Stimulated activated naive CD8-positive, alpha-beta T cell treated with anti-CD3 and anti-CD28 coated beads, Interleukin-15, amount 100 ng/mL, for 72 hours (primary cell): ENCODE data around the gene ADAMTS12.

Experiments
- ATAC-seq: fragments of 150-1000 bp; cut with Tn5 transposase; 2 replicates; pipeline ENCODE4 v1.10.0; 2021; ENCODE audit warnings: mild to moderate bottlenecking, moderate library complexity
- DNase-seq, 2 donors: peaks; one replicate each; pipeline ENCODE4 v3.0.0; 2021 to 2022
- H3K27ac Mint-ChIP-seq, 2 donors: one replicate each; pipeline ENCODE4 v1.8.0; 2022; ENCODE audit warnings: mild to moderate bottlenecking in 2 of 2, mixed read lengths in 2 of 2, moderate library complexity in 2 of 2
- H3K27me3 Mint-ChIP-seq: one replicate; pipeline ENCODE4 v1.8.0; 2022; ENCODE audit warnings: mixed read lengths
- H3K4me1 Mint-ChIP-seq: one replicate; pipeline ENCODE4 v1.8.0; 2022; ENCODE audit warnings: mild to moderate bottlenecking, mixed read lengths
- H3K4me3 Mint-ChIP-seq, 2 donors: one replicate each; pipeline ENCODE4 v1.8.0; 2022; ENCODE audit warnings: mild to moderate bottlenecking in 2 of 2, mixed read lengths in 2 of 2, moderate library complexity in 1 of 2
- H3K9me3 Mint-ChIP-seq, 2 donors: one replicate each; pipeline ENCODE4 v1.8.0; 2022; ENCODE audit warnings: mixed read lengths in 2 of 2

Gene ADAMTS12, protein sequence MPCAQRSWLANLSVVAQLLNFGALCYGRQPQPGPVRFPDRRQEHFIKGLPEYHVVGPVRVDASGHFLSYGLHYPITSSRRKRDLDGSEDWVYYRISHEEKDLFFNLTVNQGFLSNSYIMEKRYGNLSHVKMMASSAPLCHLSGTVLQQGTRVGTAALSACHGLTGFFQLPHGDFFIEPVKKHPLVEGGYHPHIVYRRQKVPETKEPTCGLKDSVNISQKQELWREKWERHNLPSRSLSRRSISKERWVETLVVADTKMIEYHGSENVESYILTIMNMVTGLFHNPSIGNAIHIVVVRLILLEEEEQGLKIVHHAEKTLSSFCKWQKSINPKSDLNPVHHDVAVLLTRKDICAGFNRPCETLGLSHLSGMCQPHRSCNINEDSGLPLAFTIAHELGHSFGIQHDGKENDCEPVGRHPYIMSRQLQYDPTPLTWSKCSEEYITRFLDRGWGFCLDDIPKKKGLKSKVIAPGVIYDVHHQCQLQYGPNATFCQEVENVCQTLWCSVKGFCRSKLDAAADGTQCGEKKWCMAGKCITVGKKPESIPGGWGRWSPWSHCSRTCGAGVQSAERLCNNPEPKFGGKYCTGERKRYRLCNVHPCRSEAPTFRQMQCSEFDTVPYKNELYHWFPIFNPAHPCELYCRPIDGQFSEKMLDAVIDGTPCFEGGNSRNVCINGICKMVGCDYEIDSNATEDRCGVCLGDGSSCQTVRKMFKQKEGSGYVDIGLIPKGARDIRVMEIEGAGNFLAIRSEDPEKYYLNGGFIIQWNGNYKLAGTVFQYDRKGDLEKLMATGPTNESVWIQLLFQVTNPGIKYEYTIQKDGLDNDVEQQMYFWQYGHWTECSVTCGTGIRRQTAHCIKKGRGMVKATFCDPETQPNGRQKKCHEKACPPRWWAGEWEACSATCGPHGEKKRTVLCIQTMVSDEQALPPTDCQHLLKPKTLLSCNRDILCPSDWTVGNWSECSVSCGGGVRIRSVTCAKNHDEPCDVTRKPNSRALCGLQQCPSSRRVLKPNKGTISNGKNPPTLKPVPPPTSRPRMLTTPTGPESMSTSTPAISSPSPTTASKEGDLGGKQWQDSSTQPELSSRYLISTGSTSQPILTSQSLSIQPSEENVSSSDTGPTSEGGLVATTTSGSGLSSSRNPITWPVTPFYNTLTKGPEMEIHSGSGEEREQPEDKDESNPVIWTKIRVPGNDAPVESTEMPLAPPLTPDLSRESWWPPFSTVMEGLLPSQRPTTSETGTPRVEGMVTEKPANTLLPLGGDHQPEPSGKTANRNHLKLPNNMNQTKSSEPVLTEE (N-terminal part only)

DNA sequence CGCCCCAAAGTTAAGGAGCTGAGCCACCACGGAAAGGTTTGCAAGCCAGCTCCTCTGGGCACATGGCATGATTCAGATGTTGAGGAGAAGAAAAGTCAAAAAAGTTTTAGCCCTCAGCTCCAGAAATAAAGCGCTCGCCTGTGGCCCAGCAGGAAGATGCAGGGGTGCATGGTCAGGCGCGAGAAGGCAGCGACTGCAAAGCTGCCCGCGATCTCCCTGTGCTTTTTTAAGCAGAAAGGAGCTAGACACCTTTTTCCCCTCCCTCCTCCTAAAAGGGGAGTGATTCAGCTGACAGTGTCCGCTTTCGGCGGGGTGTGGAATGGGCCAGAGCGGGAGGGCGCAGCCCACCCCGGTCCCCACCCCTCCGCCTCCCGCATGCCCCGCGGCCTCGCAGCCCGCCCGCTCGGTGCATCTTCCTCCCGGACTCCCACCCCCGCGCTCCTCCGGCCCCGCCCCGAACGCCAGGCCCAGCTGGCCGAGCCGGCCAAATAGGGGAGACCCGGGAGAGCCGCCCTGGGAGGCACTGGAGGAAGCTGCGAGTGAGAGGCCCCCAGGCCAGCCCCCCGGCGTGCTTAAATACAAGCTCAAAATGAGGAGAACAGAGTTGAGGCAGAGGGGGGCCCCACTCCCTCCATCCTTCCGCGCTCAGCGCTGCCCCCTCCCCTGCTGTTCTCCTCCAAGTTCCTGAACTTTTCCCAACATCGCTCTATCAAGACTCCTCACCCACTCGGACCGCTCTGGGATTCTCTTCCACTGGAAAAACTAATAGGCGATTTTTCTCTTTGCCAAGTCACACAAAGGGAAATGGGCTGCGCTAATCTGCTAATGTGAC is at the start of gene ADAMTS12:
Gene ADAMTS12 (minus strand): TSS at position 203 of the 832 bp plus-strand sequence. CDS start 134 bp downstream, at position 69.
- ATAC-seq, result peak; percentile 35
- Mint-ChIP-seq H3K27ac (no peak within 1 kb of the TSS), H3K9me3 (peaks cover 0 to 5% of the 10 kb centered on the region in 2 donors), H3K4me1 (peaks cover 7% of the 10 kb centered on the region), H3K4me3 (peak within 1 kb of the TSS; percentile 18 to 20), H3K27me3 (peaks cover 61% of the 10 kb centered on the region)
- DNase-seq, result no peak

DNA sequence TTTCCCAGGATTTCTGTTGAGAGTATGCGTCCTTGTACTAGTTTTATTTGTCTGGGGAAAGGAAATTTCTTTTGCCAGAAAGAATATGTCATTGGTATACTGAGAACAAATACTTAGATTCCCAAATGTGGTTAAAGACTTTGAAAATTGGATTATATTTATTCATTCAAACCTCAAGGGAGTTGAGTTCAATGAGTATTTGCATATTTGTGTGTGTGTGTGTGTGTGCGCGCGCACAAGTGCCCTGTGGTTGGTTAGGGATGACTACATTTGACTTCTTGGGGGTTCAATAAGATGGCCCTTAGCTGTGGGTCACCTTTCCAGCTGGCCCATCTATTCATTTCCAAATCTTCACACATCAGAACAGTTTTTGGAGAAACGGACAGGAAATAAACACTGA is 49.3 kb upstream of the ADAMTS12 start:
- ATAC-seq, result no peak
- H3K4me1 Mint-ChIP-seq, result peaks cover 7% of the 10 kb centered on the region
- peaks cover 65% of the 10 kb centered on the region for H3K27me3 Mint-ChIP-seq
- no peak overlapping the region for H3K4me3 Mint-ChIP-seq
- no peaks in the 10 kb centered on the region for H3K9me3 Mint-ChIP-seq
- no peak for DNase-seq
- H3K27ac Mint-ChIP-seq, result no peak overlapping the region

- H3K4me3 Mint-ChIP-seq, result no peak overlapping the region
- no peaks in the 10 kb centered on the region for H3K9me3 Mint-ChIP-seq
- no peak for ATAC-seq
- no peak overlapping the region for H3K27ac Mint-ChIP-seq
- peaks cover 11% of the 10 kb centered on the region for H3K4me1 Mint-ChIP-seq
- H3K27me3 Mint-ChIP-seq, result peaks cover 75% of the 10 kb centered on the region
- DNase-seq, result no peak
Observed at GRCh38 chr5:33939556-33940262, 47.9 kb upstream of the ADAMTS12 start.

DNA sequence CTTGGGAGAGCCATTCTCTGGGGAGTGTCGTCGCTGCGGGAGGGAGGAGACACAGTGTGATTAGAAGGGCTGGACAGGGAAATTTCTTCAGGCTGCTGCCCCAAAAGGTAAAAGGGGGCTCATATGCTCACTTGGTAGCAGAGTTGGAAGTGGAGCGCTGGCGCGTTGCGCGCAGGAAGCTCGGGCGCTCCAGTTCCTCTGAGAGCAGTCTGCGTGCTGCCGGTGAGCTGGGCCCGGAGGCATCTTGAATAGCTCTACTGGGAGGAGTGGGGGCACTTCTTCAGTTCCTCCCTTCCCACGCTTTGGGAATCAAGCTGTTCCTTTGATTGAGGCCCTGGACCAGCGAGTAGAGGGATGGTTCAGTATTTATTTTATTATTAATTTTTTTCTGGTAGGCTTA is 47.1 kb upstream of the ADAMTS12 start:
- ATAC-seq, result no peak

DNA sequence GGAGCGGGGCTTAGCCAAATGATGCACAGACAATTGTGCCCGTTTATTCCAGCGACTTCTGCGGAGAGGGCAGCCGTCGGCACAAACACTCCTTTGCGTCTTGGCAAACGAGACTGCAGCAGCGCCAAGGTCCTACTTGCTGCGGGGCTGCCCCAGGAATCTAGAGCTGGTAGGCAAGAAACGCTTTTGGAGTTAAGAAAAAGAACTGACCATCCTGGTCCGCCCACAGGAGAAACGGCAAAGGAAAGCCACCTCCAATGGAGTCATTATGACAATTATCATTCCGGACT is 46.7 kb upstream of the ADAMTS12 start:
- Mint-ChIP-seq H3K4me1 (peaks cover 11% of the 10 kb centered on the region), H3K9me3 (no peaks in the 10 kb centered on the region), H3K27ac (no peak overlapping the region), H3K4me3 (no peak overlapping the region), H3K27me3 (peaks cover 75% of the 10 kb centered on the region)
- DNase-seq (no peak), ATAC-seq (no peak)

More for the DNA sequence above, 47.1 kb upstream of the ADAMTS12 start:
- Mint-ChIP-seq H3K4me1 (peaks cover 11% of the 10 kb centered on the region), H3K27ac (no peak overlapping the region), H3K27me3 (peaks cover 75% of the 10 kb centered on the region), H3K9me3 (no peaks in the 10 kb centered on the region), H3K4me3 (no peak overlapping the region)
- DNase-seq, result no peak

- H3K4me3 Mint-ChIP-seq, result no peak overlapping the region
Observed at GRCh38 chr5:33937707-33938506, 46.1 kb upstream of the ADAMTS12 start.

GRCh38 chr5:33937017-33937706 is 45.4 kb upstream of the ADAMTS12 start:
- no peak overlapping the region for H3K4me3 Mint-ChIP-seq
- no peak overlapping the region for H3K27ac Mint-ChIP-seq
- peaks cover 11% of the 10 kb centered on the region for H3K4me1 Mint-ChIP-seq
- H3K27me3 Mint-ChIP-seq, result peaks cover 71% of the 10 kb centered on the region
- DNase-seq, result no peak
- no peaks in the 10 kb centered on the region for H3K9me3 Mint-ChIP-seq
- no peak for ATAC-seq

More at GRCh38 chr5:33937707-33938506, 46.1 kb upstream of the ADAMTS12 start:
- Mint-ChIP-seq H3K27ac (no peak overlapping the region), H3K9me3 (no peaks in the 10 kb centered on the region), H3K4me1 (peaks cover 11% of the 10 kb centered on the region), H3K27me3 (peaks cover 75% of the 10 kb centered on the region)
- ATAC-seq (no peak), DNase-seq (no peak)

DNA sequence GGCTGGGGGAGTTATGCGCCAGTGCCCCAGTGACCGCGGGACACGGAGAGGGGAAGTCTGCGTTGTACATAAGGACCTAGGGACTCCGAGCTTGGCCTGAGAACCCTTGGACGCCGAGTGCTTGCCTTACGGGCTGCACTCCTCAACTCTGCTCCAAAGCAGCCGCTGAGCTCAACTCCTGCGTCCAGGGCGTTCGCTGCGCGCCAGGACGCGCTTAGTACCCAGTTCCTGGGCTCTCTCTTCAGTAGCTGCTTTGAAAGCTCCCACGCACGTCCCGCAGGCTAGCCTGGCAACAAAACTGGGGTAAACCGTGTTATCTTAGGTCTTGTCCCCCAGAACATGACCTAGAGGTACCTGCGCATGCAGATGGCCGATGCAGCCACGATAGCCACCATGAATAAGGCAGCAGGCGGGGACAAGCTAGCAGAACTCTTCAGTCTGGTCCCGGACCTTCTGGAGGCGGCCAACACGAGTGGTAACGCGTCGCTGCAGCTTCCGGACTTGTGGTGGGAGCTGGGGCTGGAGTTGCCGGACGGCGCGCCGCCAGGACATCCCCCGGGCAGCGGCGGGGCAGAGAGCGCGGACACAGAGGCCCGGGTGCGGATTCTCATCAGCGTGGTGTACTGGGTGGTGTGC is 44.7 kb upstream of the ADAMTS12 start, which contains the start of gene RXFP3:
Gene RXFP3 (plus strand): TSS at position 6 of the 636 bp plus-strand sequence. CDS start 355 bp downstream, at position 361.
- peak within 1 kb of the TSS; percentile 12 to 44 for H3K4me3 Mint-ChIP-seq

GRCh38 chr5:33936004-33936380 is 44.2 kb upstream of the ADAMTS12 start:
- peak overlapping the region; percentile 12 to 44 for H3K4me3 Mint-ChIP-seq
- no peak overlapping the region for H3K27ac Mint-ChIP-seq
- H3K27me3 Mint-ChIP-seq, result peaks cover 63% of the 10 kb centered on the region
- ATAC-seq, result peak; percentile 68
- DNase-seq, result peak; percentile 42 to 49
- peaks cover 11% of the 10 kb centered on the region for H3K4me1 Mint-ChIP-seq
- no peaks in the 10 kb centered on the region for H3K9me3 Mint-ChIP-seq

More for the DNA sequence above, 44.7 kb upstream of the ADAMTS12 start, which contains the start of gene RXFP3:
- H3K4me1 Mint-ChIP-seq, result peaks cover 11% of the 10 kb centered on the region
- peaks cover 68% of the 10 kb centered on the region for H3K27me3 Mint-ChIP-seq
- H3K9me3 Mint-ChIP-seq, result no peaks in the 10 kb centered on the region
- H3K27ac Mint-ChIP-seq, result no peak within 1 kb of the TSS
- DNase-seq, result no peak
- no peak for ATAC-seq

DNA sequence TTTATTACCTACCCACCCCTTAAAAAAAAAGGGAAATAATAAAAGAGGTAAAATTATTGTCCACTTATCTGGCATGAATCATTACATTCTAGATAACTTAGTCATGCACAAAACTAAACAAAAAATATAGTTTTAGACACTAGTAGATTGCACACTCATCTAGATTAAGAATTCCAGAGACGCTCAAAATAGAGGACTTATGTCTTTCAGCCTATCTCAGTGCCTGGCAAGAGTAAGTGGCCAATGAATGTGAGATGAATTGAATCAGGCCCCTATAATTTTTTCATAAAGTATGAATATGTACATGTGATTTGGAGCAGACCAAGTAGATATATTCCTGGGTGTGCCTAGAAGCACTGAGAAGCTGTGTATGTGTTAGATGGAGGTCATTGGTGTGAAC is 42.4 kb upstream of the ADAMTS12 start:
- peaks cover 47% of the 10 kb centered on the region for H3K27me3 Mint-ChIP-seq
- no peak for ATAC-seq
- no peak for DNase-seq
- H3K4me3 Mint-ChIP-seq, result no peak overlapping the region
- no peak overlapping the region for H3K27ac Mint-ChIP-seq
- peaks cover 11% of the 10 kb centered on the region for H3K4me1 Mint-ChIP-seq
- no peaks in the 10 kb centered on the region for H3K9me3 Mint-ChIP-seq

DNA sequence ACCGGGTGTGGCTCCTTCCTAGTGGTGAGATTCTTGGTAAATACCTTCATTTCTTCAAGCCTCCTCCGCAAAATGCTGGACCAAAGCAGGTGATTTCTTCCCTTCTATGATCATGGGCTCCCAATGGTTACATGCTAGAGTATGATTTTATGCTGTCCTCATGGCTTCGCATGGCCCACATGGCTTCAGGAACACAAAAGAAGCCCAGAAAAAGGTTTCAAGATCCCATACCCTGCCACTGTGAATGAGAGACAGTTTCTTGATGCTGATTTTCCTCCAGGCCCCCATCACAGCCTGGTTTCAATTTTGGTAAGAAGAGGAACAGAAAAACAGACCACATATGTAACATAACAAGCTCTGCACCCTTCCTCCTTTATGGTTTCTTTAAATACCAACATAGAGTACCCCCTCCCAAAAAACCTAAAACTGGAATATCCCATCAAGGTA is 42.0 kb upstream of the ADAMTS12 start:
- H3K4me3 Mint-ChIP-seq, result no peak overlapping the region
- peaks cover 43% of the 10 kb centered on the region for H3K27me3 Mint-ChIP-seq
- DNase-seq (no peak), ATAC-seq (no peak)
- no peak overlapping the region for H3K27ac Mint-ChIP-seq
- H3K4me1 Mint-ChIP-seq, result peaks cover 11% of the 10 kb centered on the region
- H3K9me3 Mint-ChIP-seq, result no peaks in the 10 kb centered on the region

DNA sequence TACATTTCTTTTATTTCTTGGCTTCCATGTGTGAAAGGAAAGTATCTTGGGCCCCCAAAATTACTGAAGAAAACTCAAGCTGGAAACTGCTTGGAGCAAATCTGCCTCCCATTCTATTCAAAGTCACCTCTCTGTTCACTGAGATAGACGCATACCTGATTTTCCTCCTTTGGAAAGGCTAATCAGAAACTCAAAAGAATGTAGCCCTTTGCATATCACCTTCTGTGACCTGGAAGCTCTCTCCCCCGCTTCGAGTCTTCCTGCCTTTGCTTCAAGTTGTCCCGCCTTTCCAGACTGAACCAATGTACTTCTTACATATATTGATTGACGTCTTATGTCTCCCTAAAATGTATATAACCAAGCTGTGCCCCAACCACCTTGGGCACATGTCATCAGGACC is 39.3 kb upstream of the ADAMTS12 start:
- H3K9me3 Mint-ChIP-seq, result no peaks in the 10 kb centered on the region
- no peak overlapping the region for H3K27ac Mint-ChIP-seq
- no peak for DNase-seq

More for the DNA sequence above, 39.3 kb upstream of the ADAMTS12 start:
- H3K4me3 Mint-ChIP-seq, result no peak overlapping the region
- peaks cover 17% of the 10 kb centered on the region for H3K27me3 Mint-ChIP-seq
- H3K4me1 Mint-ChIP-seq, result peaks cover 4% of the 10 kb centered on the region
- no peak for ATAC-seq
